H1 (cell line): ENCODE results near the gene ATP6V0A1. TPM values are rescaled to one million over a fixed set of nuclear protein-coding genes. Genes with fewer than 3 reads are reported as not detected.
A peak's percentile ranks its signal among the peaks of the same experiment; 100 is the strongest.

Experiments
- CTCF ChIA-PET: fragments of 300-600 bp; sonication (Branson Sonifier 250); formaldehyde crosslinking; loops from one replicate; lab custom pipeline; 2021; ENCODE audit not compliant: partially characterized antibody; lab: Charles Lee
- POLR2A ChIA-PET: fragments of 300-600 bp; sonication (Branson Sonifier 250); formaldehyde crosslinking; loops from one replicate; lab custom pipeline; 2021; ENCODE audit warnings: inconsistent platforms; ENCODE audit not compliant: partially characterized antibody; lab: Charles Lee
- DNase-seq, 2 experiments: peaks; one replicate each; pipeline versions ENCODE4 v3.0.0 to v3.0.0-alpha.2; 2010 to 2022; ENCODE audit warnings: low spot score in 2 of 2, low read depth in 1 of 2, mixed read lengths in 1 of 2
- FAIRE-seq: peaks from 2 replicates; lab custom pipeline; 2011; peaks lifted over from hg19 to GRCh38; lab: Jason Lieb, UNC
- H2AFZ ChIP-seq: 2 replicates; pipeline ENCODE4 v1.8.1; 2012; ENCODE audit warnings: low read length, inconsistent platforms
- H2AK5ac ChIP-seq: 2 replicates; pipeline ENCODE4 v1.6.1; 2013; ENCODE audit warnings: low read depth, low read length
- H2BK120ac ChIP-seq: replicated peaks from 2 replicates; pipeline ENCODE3; 2013; ENCODE audit warnings: low read depth, low read length, inconsistent platforms
- H2BK12ac ChIP-seq: 2 replicates; pipeline ENCODE4 v1.6.1; 2013; ENCODE audit warnings: low read depth, low read length
- H2BK15ac ChIP-seq: 2 replicates; pipeline ENCODE4 v1.6.1; 2013; ENCODE audit warnings: low read length
- H2BK20ac ChIP-seq: 2 replicates; pipeline ENCODE4 v1.6.1; 2013; ENCODE audit warnings: low read length
- H2BK5ac ChIP-seq: 2 replicates; pipeline ENCODE4 v1.6.1; 2013; ENCODE audit warnings: low read depth, low read length
- H3K14ac ChIP-seq: 2 replicates; pipeline ENCODE4 v1.6.1; 2013; ENCODE audit warnings: inconsistent platforms; ENCODE audit not compliant: insufficient read length
- H3K18ac ChIP-seq: 2 replicates; pipeline ENCODE4 v1.6.1; 2013; ENCODE audit warnings: low read length; ENCODE audit errors: extremely low read depth
- H3K23ac ChIP-seq: 2 replicates; pipeline ENCODE4 v1.6.1; 2013; ENCODE audit warnings: inconsistent platforms; ENCODE audit not compliant: insufficient read length
- H3K23me2 ChIP-seq: 2 replicates; pipeline ENCODE4 v1.6.1; 2013; ENCODE audit warnings: low read depth, low read length
- H3K27ac ChIP-seq: 2 replicates; pipeline ENCODE4 v1.6.1; 2011; ENCODE audit warnings: low read depth, low read length, inconsistent platforms
- H3K27me3 ChIP-seq, 4 experiments: replicated peaks in 1 of 4; 1 replicate in 1 of 4; 2 replicates in 3 of 4; pipeline versions ENCODE4 v1.6.1 to v1.8.1; 2011 to 2013; ENCODE audit warnings: low read length in 3 of 4, mild to moderate bottlenecking in 3 of 4, inconsistent platforms in 2 of 4, mixed read lengths in 2 of 4, moderate library complexity in 1 of 4; ENCODE audit not compliant: control insufficient read depth in 3 of 4, insufficient read depth in 3 of 4; ENCODE audit errors: extremely low read depth in 1 of 4
- H3K36me3 ChIP-seq, 4 experiments: 2 replicates each; pipeline versions ENCODE4 v1.6.1 to v1.8.1; 2011 to 2013; ENCODE audit warnings: mild to moderate bottlenecking in 4 of 4, low read length in 3 of 4, moderate library complexity in 2 of 4, control low read depth in 1 of 4, inconsistent platforms in 1 of 4; ENCODE audit not compliant: insufficient read depth in 4 of 4, control insufficient read depth in 2 of 4
- H3K4ac ChIP-seq: replicated peaks from 2 replicates; pipeline ENCODE3; 2013; ENCODE audit warnings: low read length, low read depth, mixed read lengths, inconsistent platforms; ENCODE audit not compliant: insufficient read length
- H3K4me1 ChIP-seq, 4 experiments: replicated peaks in 1 of 4; 1 replicate in 1 of 4; 2 replicates in 3 of 4; pipeline versions ENCODE4 v1.6.1 to v1.8.1; 2011 to 2013; ENCODE audit warnings: low read length in 3 of 4, inconsistent platforms in 2 of 4, mixed read lengths in 1 of 4; ENCODE audit not compliant: insufficient read depth in 4 of 4, control insufficient read depth in 3 of 4
- H3K4me2 ChIP-seq, 2 experiments: 2 replicates each; pipeline versions ENCODE4 v1.6.1 to v1.8.1; 2011 to 2013; ENCODE audit warnings: low read depth in 2 of 2, low read length in 2 of 2, control low read depth in 1 of 2, inconsistent platforms in 1 of 2, mild to moderate bottlenecking in 1 of 2; ENCODE audit not compliant: insufficient read depth in 1 of 2
- H3K4me3 ChIP-seq, 4 experiments: fragments of 200-600, 300-600 bp in 1 of 4; sonication (generic), shearing (Covaris generic), sonication (Bioruptor Twin) in 1 of 4; 2 replicates each; pipeline versions ENCODE4 v1.5.1 to v1.8.1; 2011 to 2016; ENCODE audit warnings: low read length in 4 of 4, low read depth in 3 of 4, control low read depth in 2 of 4, inconsistent platforms in 2 of 4, mild to moderate bottlenecking in 2 of 4, mixed read lengths in 1 of 4, moderate library complexity in 1 of 4; ENCODE audit not compliant: insufficient read depth in 2 of 4; ENCODE audit errors: extremely low read depth in 1 of 4
- H3K56ac ChIP-seq: replicated peaks from 2 replicates; pipeline ENCODE3; 2013; ENCODE audit warnings: low read depth, mild to moderate bottlenecking, mixed read lengths, low read length, inconsistent platforms; ENCODE audit not compliant: insufficient read length
- H3K79me1 ChIP-seq: 2 replicates; pipeline ENCODE4 v1.6.1; 2013; ENCODE audit warnings: low read depth, low read length, control low read depth
- H3K79me2 ChIP-seq, 2 experiments: 2 replicates each; pipeline versions ENCODE4 v1.6.1 to v1.8.1; 2012 to 2013; ENCODE audit warnings: low read length in 2 of 2, mild to moderate bottlenecking in 2 of 2, inconsistent platforms in 1 of 2; ENCODE audit not compliant: insufficient read depth in 2 of 2, control insufficient read depth in 1 of 2
- H3K9ac ChIP-seq, 4 experiments: replicated peaks in 1 of 4; 1 replicate in 1 of 4; 2 replicates in 3 of 4; pipeline versions ENCODE4 v1.6.1 to v1.8.1; 2011 to 2013; ENCODE audit warnings: low read depth in 3 of 4, low read length in 3 of 4, control low read depth in 2 of 4, mild to moderate bottlenecking in 2 of 4, moderate library complexity in 2 of 4, inconsistent platforms in 1 of 4; ENCODE audit errors: extremely low read depth in 1 of 4
- H3K9me3 ChIP-seq, 2 experiments: 2 replicates each; pipeline versions ENCODE4 v1.6.1 to v1.8.1; 2012 to 2013; ENCODE audit warnings: mild to moderate bottlenecking in 2 of 2, moderate library complexity in 2 of 2, control low read depth in 1 of 2, inconsistent platforms in 1 of 2, low read depth in 1 of 2, low read length in 1 of 2, mixed read lengths in 1 of 2; ENCODE audit not compliant: insufficient read depth in 2 of 2
- H4K20me1 ChIP-seq, 2 experiments: replicated peaks in 1 of 2; 2 replicates each; pipeline versions ENCODE3 to v1.8.1; 2011 to 2013; ENCODE audit warnings: inconsistent platforms in 2 of 2, low read length in 2 of 2, mild to moderate bottlenecking in 1 of 2; ENCODE audit not compliant: insufficient read depth in 2 of 2, control insufficient read depth in 1 of 2
- H4K5ac ChIP-seq: 2 replicates; pipeline ENCODE4 v1.6.1; 2013; ENCODE audit warnings: low read length, low read depth, mixed read lengths, inconsistent platforms; ENCODE audit not compliant: insufficient read length
- H4K8ac ChIP-seq: 2 replicates; pipeline ENCODE4 v1.8.0; 2013; ENCODE audit warnings: mild to moderate bottlenecking, moderate library complexity, low read length, inconsistent platforms; ENCODE audit not compliant: insufficient read depth; ENCODE audit errors: extremely low read depth
- H4K91ac ChIP-seq: replicated peaks from 2 replicates; pipeline ENCODE3; 2013; ENCODE audit warnings: low read length, mixed read lengths, inconsistent platforms; ENCODE audit not compliant: insufficient read length
- BACH1 ChIP-seq: IDR thresholded peaks from 2 replicates; pipeline ENCODE4 v1.6.1; 2012; ENCODE audit warnings: low read length, improper control_type of control experiment
- GTF2F1 ChIP-seq: IDR thresholded peaks from 2 replicates; pipeline ENCODE4 v1.6.1; 2012; ENCODE audit warnings: low read depth, low read length, improper control_type of control experiment, borderline replicate concordance
- HDAC2 ChIP-seq, 2 experiments: fragments of 300-600 bp in 1 of 2; sonication (generic) in 1 of 2; IDR thresholded peaks; 2 replicates each; pipeline ENCODE4 v1.6.1; 2011 to 2012; ENCODE audit warnings: low read depth in 2 of 2, low read length in 2 of 2, mild to moderate bottlenecking in 2 of 2, moderate library complexity in 2 of 2, borderline replicate concordance in 1 of 2, inconsistent platforms in 1 of 2
- HDAC6 ChIP-seq: IDR thresholded peaks from one replicate; pipeline ENCODE4 v1.7.1; 2012; ENCODE audit warnings: low read depth, mild to moderate bottlenecking, inconsistent platforms, low read length, moderate library complexity
- RFX5 ChIP-seq: IDR thresholded peaks from 2 replicates; pipeline ENCODE4 v1.6.1; 2011; ENCODE audit warnings: low read depth, low read length, improper control_type of control experiment, borderline replicate concordance
- SIRT6 ChIP-seq: IDR thresholded peaks from one replicate; pipeline ENCODE4 v1.7.1; 2012; ENCODE audit warnings: low read length, inconsistent platforms
- TAF7 ChIP-seq: optimal IDR thresholded peaks from 2 replicates; pipeline ENCODE3; 2011; ENCODE audit warnings: low read depth, mild to moderate bottlenecking, inconsistent platforms, low read length, moderate library complexity, borderline replicate concordance
- YY1 ChIP-seq: IDR thresholded peaks from 2 replicates; pipeline ENCODE4 v1.6.1; 2011; ENCODE audit warnings: low read depth, mild to moderate bottlenecking, low read length
- WGBS, 2 experiments: shearing (Covaris generic) in 1 of 2; methylation state at CpG; one replicate each; pipeline versions ENCODE4 v1.1.6 to v1.1.7; 2013 to 2015; ENCODE audit warnings: low lambda C conversion rate in 2 of 2, mixed read lengths in 2 of 2, inconsistent platforms in 1 of 2, low coverage in 1 of 2, missing lambda C conversion rate in 1 of 2; ENCODE audit not compliant: insufficient replicate concordance in 2 of 2, insufficient coverage in 1 of 2, insufficient read length in 1 of 2; ENCODE audit errors: extremely low coverage in 1 of 2, missing lambda C conversion rate in 1 of 2; 5-methylcytosine and 5-hydroxymethylcytosine counted together
- polyA plus RNA-seq, 7 experiments: library from polyadenylated mRNA; depleted of rRNA in 3 of 7; stranded (reverse) in 5 of 7; unstranded in 2 of 7; fragments of >200 nt in 5 of 7; fragments of 200-250 nt in 2 of 7; gene quantifications; 1 replicate in 5 of 7; 2 replicates in 1 of 7; 4 replicates in 1 of 7; pipeline versions ENCODE4 v1.2.1 to v1.2.3, GENCODE V29; 2011 to 2013; ENCODE audit warnings: missing spikeins in 2 of 7, mixed read lengths in 2 of 7
- total RNA-seq: library from RNA; stranded (reverse); fragmentation: NEBNext Ultra II Directional; extraction: Animal tissue kit (Norgen Biotek cat#: 25700); gene quantifications from 2 replicates; pipeline ENCODE4 v1.2.1, GENCODE V29; 2021
- TF ChIP-seq, protein P1 (sequence below): IDR thresholded peaks from 2 replicates; pipeline ENCODE4 v1.6.1; 2012; ENCODE audit warnings: inconsistent platforms
- TF ChIP-seq, protein P2 (sequence below): IDR thresholded peaks from 2 replicates; pipeline ENCODE4 v1.6.1; 2011; ENCODE audit warnings: low read length, improper control_type of control experiment
- TF ChIP-seq, protein P3 (sequence below): IDR thresholded peaks from 2 replicates; pipeline ENCODE4 v1.6.1; 2012; ENCODE audit warnings: inconsistent platforms

The ATP6V0A1 gene
- total and polyA plus RNA-seq, 2 of the 8 experiments (the other 6 are each of a cell fraction or from before 2014, with no cell fraction given): 55.3 to 63.4 TPM

DNA sequence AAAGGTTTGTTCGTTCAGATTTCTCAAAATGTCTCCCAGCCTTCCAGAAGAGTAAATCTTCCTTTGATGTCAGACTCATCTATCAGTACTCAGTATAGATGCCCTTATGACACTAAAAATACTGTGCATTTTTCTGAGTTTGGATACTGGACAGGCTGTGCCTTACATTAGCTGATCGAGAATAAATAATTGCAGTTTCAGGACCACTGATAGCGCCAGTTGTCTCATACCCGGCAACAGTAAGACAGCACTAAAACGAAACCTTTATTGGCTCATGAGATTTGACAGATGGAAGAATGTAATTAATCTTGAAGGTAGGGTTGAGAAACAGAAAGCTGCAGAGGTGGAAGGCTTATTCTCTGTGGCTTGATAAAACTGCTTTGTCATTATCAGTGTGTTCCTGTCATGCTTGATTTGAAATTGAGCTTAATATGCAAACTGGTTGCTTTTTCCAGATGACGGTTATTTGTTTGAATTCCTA lies 1.2 kb downstream of the ATP6V0A1 start:
- no peak overlapping the region for H4K91ac ChIP-seq
- POLR2A ChIA-PET: interaction anchor here (0.7 to 1.2 kb wide), 2 partner anchors 24 to 123 kb away, joined by 3 to 4 read pairs; no protein-coding TSS in a partner anchor
- no peak for FAIRE-seq
- no peak for TF ChIP-seq GTF2F1
- peak; percentile 48; the same call in 1 of the 2 replicates for TF ChIP-seq RFX5
- TF ChIP-seq, protein P1, sequence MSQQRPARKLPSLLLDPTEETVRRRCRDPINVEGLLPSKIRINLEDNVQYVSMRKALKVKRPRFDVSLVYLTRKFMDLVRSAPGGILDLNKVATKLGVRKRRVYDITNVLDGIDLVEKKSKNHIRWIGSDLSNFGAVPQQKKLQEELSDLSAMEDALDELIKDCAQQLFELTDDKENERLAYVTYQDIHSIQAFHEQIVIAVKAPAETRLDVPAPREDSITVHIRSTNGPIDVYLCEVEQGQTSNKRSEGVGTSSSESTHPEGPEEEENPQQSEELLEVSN: no peak
- no peak for TF ChIP-seq HDAC2 (IDR thresholded peaks at IDR 0.05; ENCODE audit: borderline replicate concordance in 1 of 2, low read depth in 2 of 2, low read length in 2 of 2)
- TF ChIP-seq TAF7: no peak
- TF ChIP-seq YY1: no peak
- 0 out of 2 replicates have a peak, but pooled peaks have one; percentile 22 for TF ChIP-seq BACH1
- TF ChIP-seq, protein P2, sequence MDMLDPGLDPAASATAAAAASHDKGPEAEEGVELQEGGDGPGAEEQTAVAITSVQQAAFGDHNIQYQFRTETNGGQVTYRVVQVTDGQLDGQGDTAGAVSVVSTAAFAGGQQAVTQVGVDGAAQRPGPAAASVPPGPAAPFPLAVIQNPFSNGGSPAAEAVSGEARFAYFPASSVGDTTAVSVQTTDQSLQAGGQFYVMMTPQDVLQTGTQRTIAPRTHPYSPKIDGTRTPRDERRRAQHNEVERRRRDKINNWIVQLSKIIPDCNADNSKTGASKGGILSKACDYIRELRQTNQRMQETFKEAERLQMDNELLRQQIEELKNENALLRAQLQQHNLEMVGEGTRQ: no peak
- TF ChIP-seq SIRT6: no peak
- TF ChIP-seq, protein P3, sequence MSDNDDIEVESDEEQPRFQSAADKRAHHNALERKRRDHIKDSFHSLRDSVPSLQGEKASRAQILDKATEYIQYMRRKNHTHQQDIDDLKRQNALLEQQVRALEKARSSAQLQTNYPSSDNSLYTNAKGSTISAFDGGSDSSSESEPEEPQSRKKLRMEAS: no peak
- TF ChIP-seq HDAC6: no peak

More for the DNA sequence above, 1.2 kb downstream of the ATP6V0A1 start:
- WGBS, 2 experiments: 94% methylated on average over 6 of the region's 6 CpGs; no CpG with 5 or more reads in 1 of the 2 experiments
- DNase-seq: no peak
- H3K56ac ChIP-seq: no peak overlapping the region
- H3K79me1 ChIP-seq: no peaks in the 10 kb centered on the region
- no peak overlapping the region for H4K5ac ChIP-seq
- H2BK15ac ChIP-seq: no peak overlapping the region
- H4K20me1 ChIP-seq: peaks cover 0 to 6% of the 10 kb centered on the region in 2 experiments
- H2AFZ ChIP-seq: no peak overlapping the region
- no peak overlapping the region for H2AK5ac ChIP-seq
- CTCF ChIA-PET: interaction anchor here (1.0 to 2.4 kb wide), 7 partner anchors 10 to 307 kb away, joined by 3 to 11 read pairs (median 5); partner anchors contain the start of gene CAVIN1
- no peak overlapping the region for H2BK12ac ChIP-seq
- no peak overlapping the region for H3K23ac ChIP-seq
- no peaks in the 10 kb centered on the region for H3K27me3 ChIP-seq
- peaks cover 0 to 17% of the 10 kb centered on the region in 2 experiments; a peak in 2 of 4 replicates for H3K79me2 ChIP-seq
- H3K4me3 ChIP-seq: peak overlapping the region in 3 of 4 experiments; percentile 49 to 87 (median 84); a peak in 4 of 8 replicates
- no peak overlapping the region for H2BK5ac ChIP-seq
- peak overlapping the region; percentile 41 to 74 for H3K4me2 ChIP-seq
- peaks cover 0 to 6% (median 3%) of the 10 kb centered on the region in 4 experiments; a peak in 3 of 8 replicates for H3K36me3 ChIP-seq
- no peaks in the 10 kb centered on the region for H3K9me3 ChIP-seq
- H3K23me2 ChIP-seq: peaks cover 2% of the 10 kb centered on the region
- no peak overlapping the region for H2BK120ac ChIP-seq
- H2BK20ac ChIP-seq: no peak overlapping the region
- no peak overlapping the region for H3K4ac ChIP-seq
- no peak overlapping the region for H4K8ac ChIP-seq
- no peak overlapping the region for H3K27ac ChIP-seq
- H3K4me1 ChIP-seq: peaks cover 0 to 8% (median 4%) of the 10 kb centered on the region in 4 experiments; a peak in 3 of 7 replicates
- no peak overlapping the region for H3K18ac ChIP-seq
- no peak overlapping the region for H3K9ac ChIP-seq
- no peak overlapping the region for H3K14ac ChIP-seq
